ENCODE data around the gene GRIK1.

Gene GRIK1

GRCh38 chr21:29650523-29651022, 289.2 kb downstream of the GRIK1 start:
- H3K4me3 ChIP-seq (ENCODE audit: low read length) = no peak overlapping the region
- WGBS (ENCODE audit: insufficient coverage, insufficient read length) = no CpG with 5 or more reads among the region's 6 CpGs
- H3K9me3 ChIP-seq (ENCODE audit: control insufficient read depth, insufficient read depth, low read length) = no peaks in the 10 kb centered on the region
- H3K36me3 ChIP-seq (ENCODE audit: control insufficient read depth, insufficient read depth, low read length) = no peaks in the 10 kb centered on the region
- DNase-seq (ENCODE audit: low read depth, low spot score) = no peak
- H3K27ac ChIP-seq (ENCODE audit: low read length) = no peak overlapping the region
- no peaks in the 10 kb centered on the region for H3K4me1 ChIP-seq (ENCODE audit: control insufficient read depth, insufficient read depth, low read length)
- no peaks in the 10 kb centered on the region for H3K27me3 ChIP-seq (ENCODE audit: control insufficient read depth, insufficient read depth, low read length)

GRCh38 chr21:29649406-29649814, 290.4 kb downstream of the GRIK1 start:
- no peak overlapping the region for H3K27ac ChIP-seq (ENCODE audit: low read length)
- no peak for DNase-seq (ENCODE audit: low read depth, low spot score)
- no peaks in the 10 kb centered on the region for H3K4me1 ChIP-seq (ENCODE audit: control insufficient read depth, insufficient read depth, low read length)
- H3K9me3 ChIP-seq (ENCODE audit: control insufficient read depth, insufficient read depth, low read length) = no peaks in the 10 kb centered on the region
- H3K27me3 ChIP-seq (ENCODE audit: control insufficient read depth, insufficient read depth, low read length) = no peaks in the 10 kb centered on the region
- no CpG with 5 or more reads among the region's 5 CpGs for WGBS (ENCODE audit: insufficient coverage, insufficient read length)
- H3K36me3 ChIP-seq (ENCODE audit: control insufficient read depth, insufficient read depth, low read length) = no peaks in the 10 kb centered on the region
- no peak overlapping the region for H3K4me3 ChIP-seq (ENCODE audit: low read length)

- H3K27me3 ChIP-seq (ENCODE audit: control insufficient read depth, insufficient read depth, low read length) = no peaks in the 10 kb centered on the region
- H3K4me3 ChIP-seq (ENCODE audit: low read length) = no peak overlapping the region
- WGBS (ENCODE audit: insufficient coverage, insufficient read length) = no CpG with 5 or more reads among the region's 5 CpGs
- H3K4me1 ChIP-seq (ENCODE audit: control insufficient read depth, insufficient read depth, low read length) = no peaks in the 10 kb centered on the region
- no peak for DNase-seq (ENCODE audit: low read depth, low spot score)
- no peaks in the 10 kb centered on the region for H3K36me3 ChIP-seq (ENCODE audit: control insufficient read depth, insufficient read depth, low read length)
- no peaks in the 10 kb centered on the region for H3K9me3 ChIP-seq (ENCODE audit: control insufficient read depth, insufficient read depth, low read length)
- no peak overlapping the region for H3K27ac ChIP-seq (ENCODE audit: low read length)
Measured at GRCh38 chr21:29648710-29649240, 291.0 kb downstream of the GRIK1 start.

GRCh38 chr21:29647353-29647781, 292.4 kb downstream of the GRIK1 start:
- H3K27me3 ChIP-seq (ENCODE audit: control insufficient read depth, insufficient read depth, low read length) = no peaks in the 10 kb centered on the region
- no peak for DNase-seq (ENCODE audit: low read depth, low spot score)
- H3K9me3 ChIP-seq (ENCODE audit: control insufficient read depth, insufficient read depth, low read length) = no peaks in the 10 kb centered on the region
- WGBS (ENCODE audit: insufficient coverage, insufficient read length) = no CpG with 5 or more reads among the region's 5 CpGs
- no peaks in the 10 kb centered on the region for H3K36me3 ChIP-seq (ENCODE audit: control insufficient read depth, insufficient read depth, low read length)
- no peak overlapping the region for H3K4me3 ChIP-seq (ENCODE audit: low read length)
- H3K27ac ChIP-seq (ENCODE audit: low read length) = no peak overlapping the region
- no peaks in the 10 kb centered on the region for H3K4me1 ChIP-seq (ENCODE audit: control insufficient read depth, insufficient read depth, low read length)

- Histone ChIP-seq H3K9me3 (ENCODE audit: control insufficient read depth, insufficient read depth, low read length) (no peaks in the 10 kb centered on the region), H3K4me3 (ENCODE audit: low read length) (no peak overlapping the region), H3K36me3 (ENCODE audit: control insufficient read depth, insufficient read depth, low read length) (no peaks in the 10 kb centered on the region), H3K4me1 (ENCODE audit: control insufficient read depth, insufficient read depth, low read length) (no peaks in the 10 kb centered on the region), H3K27ac (ENCODE audit: low read length) (no peak overlapping the region), H3K27me3 (ENCODE audit: control insufficient read depth, insufficient read depth, low read length) (no peaks in the 10 kb centered on the region)
- no CpG with 5 or more reads among the region's 3 CpGs for WGBS (ENCODE audit: insufficient coverage, insufficient read length)
- no peak for DNase-seq (ENCODE audit: low read depth, low spot score)
Measured at GRCh38 chr21:29645666-29646553, 293.9 kb downstream of the GRIK1 start.

GRCh38 chr21:29643289-29643688, 296.5 kb downstream of the GRIK1 start:
- Histone ChIP-seq H3K4me1 (ENCODE audit: control insufficient read depth, insufficient read depth, low read length) (no peaks in the 10 kb centered on the region), H3K27ac (ENCODE audit: low read length) (no peak overlapping the region), H3K27me3 (ENCODE audit: control insufficient read depth, insufficient read depth, low read length) (no peaks in the 10 kb centered on the region), H3K36me3 (ENCODE audit: control insufficient read depth, insufficient read depth, low read length) (no peaks in the 10 kb centered on the region), H3K9me3 (ENCODE audit: control insufficient read depth, insufficient read depth, low read length) (no peaks in the 10 kb centered on the region), H3K4me3 (ENCODE audit: low read length) (no peak overlapping the region)
- WGBS (ENCODE audit: insufficient coverage, insufficient read length) = no CpG with 5 or more reads among the region's 3 CpGs
- DNase-seq (ENCODE audit: low read depth, low spot score) = no peak

- no peak for DNase-seq (ENCODE audit: low read depth, low spot score)
- H3K9me3 ChIP-seq (ENCODE audit: control insufficient read depth, insufficient read depth, low read length) = no peaks in the 10 kb centered on the region
- no peaks in the 10 kb centered on the region for H3K36me3 ChIP-seq (ENCODE audit: control insufficient read depth, insufficient read depth, low read length)
- H3K27me3 ChIP-seq (ENCODE audit: control insufficient read depth, insufficient read depth, low read length) = no peaks in the 10 kb centered on the region
- no CpG with 5 or more reads among the region's 10 CpGs for WGBS (ENCODE audit: insufficient coverage, insufficient read length)
- no peak overlapping the region for H3K27ac ChIP-seq (ENCODE audit: low read length)
- H3K4me1 ChIP-seq (ENCODE audit: control insufficient read depth, insufficient read depth, low read length) = no peaks in the 10 kb centered on the region
- no peak overlapping the region for H3K4me3 ChIP-seq (ENCODE audit: low read length)
Measured at GRCh38 chr21:29642551-29643245, 297.1 kb downstream of the GRIK1 start.

- Histone ChIP-seq H3K27ac (ENCODE audit: low read length) (no peak overlapping the region), H3K27me3 (ENCODE audit: control insufficient read depth, insufficient read depth, low read length) (no peaks in the 10 kb centered on the region), H3K36me3 (ENCODE audit: control insufficient read depth, insufficient read depth, low read length) (no peaks in the 10 kb centered on the region), H3K9me3 (ENCODE audit: control insufficient read depth, insufficient read depth, low read length) (no peaks in the 10 kb centered on the region), H3K4me3 (ENCODE audit: low read length) (no peak overlapping the region), H3K4me1 (ENCODE audit: control insufficient read depth, insufficient read depth, low read length) (no peaks in the 10 kb centered on the region)
- no peak for DNase-seq (ENCODE audit: low read depth, low spot score)
- no CpG with 5 or more reads among the region's 7 CpGs for WGBS (ENCODE audit: insufficient coverage, insufficient read length)
Measured at GRCh38 chr21:29641635-29642550, 297.9 kb downstream of the GRIK1 start.

GRCh38 chr21:29641001-29641634, 298.7 kb downstream of the GRIK1 start:
- Histone ChIP-seq H3K9me3 (ENCODE audit: control insufficient read depth, insufficient read depth, low read length) (no peaks in the 10 kb centered on the region), H3K4me1 (ENCODE audit: control insufficient read depth, insufficient read depth, low read length) (no peaks in the 10 kb centered on the region), H3K27ac (ENCODE audit: low read length) (no peak overlapping the region), H3K27me3 (ENCODE audit: control insufficient read depth, insufficient read depth, low read length) (no peaks in the 10 kb centered on the region), H3K4me3 (ENCODE audit: low read length) (no peak overlapping the region), H3K36me3 (ENCODE audit: control insufficient read depth, insufficient read depth, low read length) (no peaks in the 10 kb centered on the region)
- no CpG with 5 or more reads among the region's 5 CpGs for WGBS (ENCODE audit: insufficient coverage, insufficient read length)
- no peak for DNase-seq (ENCODE audit: low read depth, low spot score)
